GM21529 (cell line): ENCODE measurements around the gene HECW1.
"Not testable (repeated sequence)": the region's sequence is repeated elsewhere in the genome, so short reads cannot be mapped to it uniquely, and the experiment has no call there.

Source experiments
- ATAC-seq: cut with Tn5 transposase; IDR thresholded peaks from one replicate; pipeline ENCODE4 v1.9.1; 2021; ENCODE audit not compliant: unreplicated experiment

The HECW1 gene

DNA sequence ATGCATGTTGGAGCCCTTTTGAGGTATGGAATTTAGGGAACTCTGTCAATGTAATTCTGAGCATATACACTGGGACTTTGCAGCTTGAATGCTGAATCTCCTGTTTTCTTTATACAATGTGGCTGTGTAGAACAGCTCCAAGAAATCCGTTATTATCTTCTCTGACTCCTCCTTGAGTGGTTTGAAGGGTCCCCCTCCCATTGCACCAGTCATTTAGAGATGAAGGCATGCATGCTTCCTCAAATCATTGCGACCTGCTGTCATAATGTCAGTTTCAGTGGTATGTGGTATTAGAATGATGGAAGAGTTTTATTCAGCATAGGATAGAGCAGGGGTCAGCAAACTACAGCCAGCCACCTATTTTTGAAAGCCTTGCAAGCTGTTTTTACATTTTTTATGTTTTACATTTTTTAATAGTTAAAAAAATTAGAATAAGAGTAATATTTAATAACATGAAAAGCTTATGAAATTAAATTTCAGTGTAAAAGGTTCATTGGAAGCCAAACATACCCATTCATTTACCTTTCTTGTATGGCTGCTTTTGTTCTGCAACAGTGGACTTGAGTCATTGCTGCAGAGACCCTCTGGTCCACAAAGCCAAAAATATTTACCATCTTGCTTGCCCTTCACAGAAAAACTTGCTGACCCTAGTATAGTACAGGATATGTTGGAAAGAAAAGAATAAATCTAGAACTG is 478.6 kb downstream of the HECW1 start:
- ATAC-seq: peak; percentile 70

DNA sequence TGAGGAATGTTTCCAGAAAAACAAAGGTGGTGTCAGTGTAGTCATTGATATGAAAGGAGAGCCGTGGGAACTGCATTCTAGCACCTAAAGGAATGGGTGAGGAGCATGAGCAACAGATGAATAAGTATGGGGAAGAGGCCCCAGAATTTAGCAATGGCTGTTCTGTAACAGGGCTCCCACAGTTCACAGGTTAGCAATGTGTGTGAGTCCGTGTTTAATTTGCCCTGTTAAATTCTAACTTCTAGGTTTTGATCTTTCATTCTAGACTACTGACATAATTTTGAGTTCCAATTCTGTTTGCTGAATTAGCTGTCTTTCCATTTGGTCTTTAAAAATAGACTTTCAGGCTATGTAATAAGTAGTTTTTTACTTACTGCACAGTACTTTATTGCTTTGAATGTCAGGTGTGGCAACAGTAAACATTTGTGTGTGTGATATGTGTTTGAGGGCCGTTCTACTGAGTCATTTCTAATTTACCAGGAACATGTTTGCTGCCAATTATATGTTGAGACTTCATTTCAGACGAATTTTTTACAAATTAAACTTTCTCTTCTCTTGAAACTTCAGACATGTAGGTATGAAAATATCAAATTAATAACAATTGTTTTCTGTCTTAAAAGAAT is 479.2 kb downstream of the HECW1 start:
- peak; percentile 33 for ATAC-seq

- ATAC-seq: no peak
Measured at GRCh38 chr7:43592326-43592725, 479.9 kb downstream of the HECW1 start.

DNA sequence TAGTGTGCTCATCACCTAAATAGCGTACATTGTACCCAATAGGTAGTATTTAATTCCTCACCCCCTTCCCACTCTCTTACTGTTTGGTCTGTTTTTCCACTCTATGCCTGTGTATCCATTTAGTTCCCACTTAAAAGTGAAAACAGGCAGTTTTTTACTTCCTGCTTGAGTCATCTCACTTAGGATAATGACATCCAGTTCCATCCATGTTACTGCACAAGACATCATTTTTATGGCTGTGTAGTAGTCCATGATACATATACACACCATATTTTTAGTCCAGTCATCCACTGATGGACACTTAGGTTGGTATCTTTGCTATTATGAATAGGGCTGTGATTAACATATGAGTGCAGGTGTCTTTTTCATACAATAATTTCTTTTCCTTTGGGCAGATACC is 480.6 kb downstream of the HECW1 start:
- no peak for ATAC-seq

GRCh38 chr7:43594020-43594419 is 481.6 kb downstream of the HECW1 start:
- ATAC-seq: no peak

GRCh38 chr7:43596426-43596825 is 484.0 kb downstream of the HECW1 start:
- not testable (repeated sequence) for ATAC-seq

DNA sequence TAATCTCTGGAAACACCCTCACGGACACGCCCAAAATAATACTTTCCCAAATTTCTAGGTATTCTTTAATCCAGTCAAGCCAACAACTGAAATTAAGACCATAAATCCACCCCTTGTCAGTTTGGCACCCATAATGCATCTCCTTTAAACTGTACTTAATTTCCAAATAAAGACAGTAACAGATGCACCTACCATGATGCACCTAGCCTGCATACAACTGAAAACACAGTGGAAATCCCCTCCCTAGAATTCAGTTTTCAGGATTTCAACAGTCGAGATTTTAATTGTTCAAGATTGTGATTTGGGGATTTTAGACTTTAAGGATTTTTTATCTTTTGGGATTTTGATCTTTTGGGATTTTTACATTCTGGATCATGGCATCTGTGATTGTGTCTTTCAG is 487.6 kb downstream of the HECW1 start:
- ATAC-seq: no peak

DNA sequence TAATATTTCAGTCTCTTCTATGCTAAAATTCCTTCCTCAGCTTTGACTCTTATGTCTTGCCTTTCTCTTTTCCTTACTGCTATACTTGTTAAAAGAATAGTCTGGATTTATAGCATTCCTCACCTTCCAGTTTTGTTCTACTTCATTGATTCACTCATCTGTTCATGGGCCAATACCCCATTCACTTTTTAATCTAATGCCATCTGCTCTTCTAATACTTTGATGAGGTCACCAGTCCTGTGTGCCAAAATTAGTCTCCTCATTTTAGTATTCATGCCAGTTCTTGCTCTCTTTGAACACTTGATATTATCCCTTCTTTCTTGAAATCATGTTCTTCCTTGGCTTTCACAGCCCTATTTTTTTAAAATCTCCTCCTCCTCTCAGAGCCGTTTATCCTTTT is 489.8 kb downstream of the HECW1 start:
- no peak for ATAC-seq

DNA sequence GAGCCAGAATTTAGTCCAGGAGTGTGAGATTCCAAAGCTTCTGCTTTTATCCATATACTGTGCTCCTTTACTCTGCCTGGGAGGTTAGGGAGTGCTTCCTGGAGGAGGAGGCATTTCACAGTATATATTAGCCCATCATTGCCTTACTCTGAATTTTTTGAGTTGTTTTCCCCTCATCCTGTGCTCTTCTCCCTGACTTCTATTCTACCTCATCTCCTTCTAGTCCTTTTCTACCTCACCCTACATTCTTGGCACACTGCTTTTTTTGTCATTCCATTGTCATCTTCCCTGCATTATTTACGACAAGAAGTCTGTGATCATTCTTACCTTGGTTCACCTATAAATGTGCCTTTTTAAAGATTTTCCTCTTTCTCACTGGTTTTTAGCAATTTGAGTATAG is 491.8 kb downstream of the HECW1 start:
- ATAC-seq: no peak

DNA sequence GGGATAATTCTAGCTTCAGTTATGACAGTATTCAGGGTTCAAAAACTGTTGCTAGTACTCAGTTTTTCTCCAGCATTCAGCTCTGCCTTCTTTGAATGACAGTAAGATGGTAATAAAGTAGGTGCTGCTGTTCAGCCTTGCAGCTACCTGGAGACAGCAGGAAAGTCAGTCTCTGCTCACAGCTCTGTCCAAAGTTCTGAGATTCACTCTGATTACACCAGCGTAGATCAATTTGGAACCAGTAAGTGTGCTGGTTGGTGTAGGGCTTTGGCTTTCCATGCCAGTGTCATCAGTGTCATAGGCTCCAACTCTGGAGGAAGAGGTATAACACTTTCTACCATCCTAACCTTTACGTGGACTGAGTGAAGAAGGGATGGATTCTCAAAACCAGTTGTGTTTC is 496.6 kb downstream of the HECW1 start:
- ATAC-seq: no peak

GRCh38 chr7:43612128-43612527 is 499.7 kb downstream of the HECW1 start:
- ATAC-seq: no peak

DNA sequence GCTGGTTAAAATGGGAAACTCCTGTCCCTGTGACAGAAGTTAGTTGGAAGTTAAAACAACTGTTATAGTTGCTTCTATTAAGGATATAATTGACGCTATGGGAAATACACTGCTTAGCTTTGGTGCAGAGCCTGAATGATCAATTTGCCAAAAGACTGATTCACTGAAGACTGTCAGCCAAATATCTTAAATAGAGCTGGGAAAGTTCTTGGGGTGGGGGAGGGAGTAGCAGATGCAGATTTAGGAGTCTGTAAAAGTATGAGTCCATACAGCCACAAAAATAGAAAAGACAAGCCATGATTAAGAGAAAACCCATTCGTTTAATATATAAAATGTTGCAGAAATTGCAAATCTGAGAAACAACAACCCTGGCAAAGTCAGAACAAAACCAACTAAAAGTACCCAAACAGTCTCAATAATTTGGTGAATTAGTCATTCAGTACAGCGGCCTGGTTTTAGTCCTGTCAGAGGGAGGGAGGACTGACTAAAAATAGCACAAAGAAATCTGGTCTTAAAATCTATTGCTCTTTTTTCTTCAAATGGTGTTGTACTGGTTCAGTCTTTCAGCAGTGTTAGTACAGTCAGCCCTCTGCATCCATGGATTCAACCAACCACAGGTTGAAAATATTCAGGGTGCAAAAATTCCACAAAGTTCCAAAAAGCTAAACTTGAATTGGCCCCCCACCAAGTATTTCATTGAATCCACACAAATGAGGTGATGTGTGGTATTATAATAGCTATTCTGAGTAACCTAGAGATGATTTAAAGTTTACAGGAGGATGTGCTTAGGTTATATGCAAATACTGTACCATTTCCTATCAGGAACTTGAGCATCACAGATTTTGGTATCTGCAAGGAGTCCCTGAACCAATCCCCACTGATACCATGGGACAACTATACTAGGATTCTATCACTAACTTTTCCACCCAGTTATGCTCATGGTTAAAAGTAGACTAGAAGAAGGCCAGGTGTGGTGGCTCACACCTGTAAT is 500.4 kb downstream of the HECW1 start:
- peak; percentile 74 for ATAC-seq
